Choroid plexus epithelial cell (primary cell): ENCODE measurements around the gene CLIC1.

ENCODE experiments used
- DNase-seq: peaks from one replicate; pipeline ENCODE4 v3.0.0-alpha.2; 2010; ENCODE audit warnings: low read depth
- H3K4me3 ChIP-seq: 2 replicates; pipeline ENCODE4 v1.5.1; 2011; ENCODE audit warnings: low read depth, mild to moderate bottlenecking, control low read depth, low read length, moderate library complexity
- TF ChIP-seq, protein P1 (sequence below): conservative IDR thresholded peaks from 2 replicates; pipeline ENCODE4 v1.5.1; 2011; ENCODE audit warnings: low read depth, mild to moderate bottlenecking, control low read depth, inconsistent platforms, low read length, moderate library complexity

Gene CLIC1

GRCh38 chr6:31719001-31719400 is 17.3 kb downstream of the CLIC1 start:
- no peak for DNase-seq
- TF ChIP-seq, protein P1, sequence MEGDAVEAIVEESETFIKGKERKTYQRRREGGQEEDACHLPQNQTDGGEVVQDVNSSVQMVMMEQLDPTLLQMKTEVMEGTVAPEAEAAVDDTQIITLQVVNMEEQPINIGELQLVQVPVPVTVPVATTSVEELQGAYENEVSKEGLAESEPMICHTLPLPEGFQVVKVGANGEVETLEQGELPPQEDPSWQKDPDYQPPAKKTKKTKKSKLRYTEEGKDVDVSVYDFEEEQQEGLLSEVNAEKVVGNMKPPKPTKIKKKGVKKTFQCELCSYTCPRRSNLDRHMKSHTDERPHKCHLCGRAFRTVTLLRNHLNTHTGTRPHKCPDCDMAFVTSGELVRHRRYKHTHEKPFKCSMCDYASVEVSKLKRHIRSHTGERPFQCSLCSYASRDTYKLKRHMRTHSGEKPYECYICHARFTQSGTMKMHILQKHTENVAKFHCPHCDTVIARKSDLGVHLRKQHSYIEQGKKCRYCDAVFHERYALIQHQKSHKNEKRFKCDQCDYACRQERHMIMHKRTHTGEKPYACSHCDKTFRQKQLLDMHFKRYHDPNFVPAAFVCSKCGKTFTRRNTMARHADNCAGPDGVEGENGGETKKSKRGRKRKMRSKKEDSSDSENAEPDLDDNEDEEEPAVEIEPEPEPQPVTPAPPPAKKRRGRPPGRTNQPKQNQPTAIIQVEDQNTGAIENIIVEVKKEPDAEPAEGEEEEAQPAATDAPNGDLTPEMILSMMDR = no peak
- no peak overlapping the region for H3K4me3 ChIP-seq

DNA sequence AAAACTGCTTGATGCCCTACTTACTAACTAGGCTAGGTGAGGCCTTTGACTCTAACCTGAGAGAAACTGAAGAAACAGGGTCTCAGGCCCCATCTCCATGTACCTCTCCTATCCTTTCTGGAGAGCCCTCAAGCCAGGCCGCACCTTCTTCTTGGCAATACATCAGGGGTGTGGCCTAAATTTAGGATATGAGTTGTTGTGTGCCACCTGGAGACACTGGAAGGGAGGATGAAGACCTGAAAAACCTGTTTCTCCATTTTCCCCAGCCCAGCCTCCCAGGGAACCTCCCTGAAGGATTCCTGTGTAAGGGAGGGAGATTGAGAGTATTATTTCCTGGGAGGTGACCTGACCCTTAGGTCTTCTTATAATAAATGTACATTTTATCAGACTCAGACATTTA is 18.1 kb downstream of the CLIC1 start:
- TF ChIP-seq, protein P1 = no peak
- no peak for DNase-seq
- no peak overlapping the region for H3K4me3 ChIP-seq

GRCh38 chr6:31717499-31718222 is 18.7 kb downstream of the CLIC1 start:
- TF ChIP-seq, protein P1 = no peak
- no peak overlapping the region for H3K4me3 ChIP-seq
- DNase-seq = no peak

GRCh38 chr6:31715022-31715958 is 21.0 kb downstream of the CLIC1 start, which contains the start of gene LY6G6D:
LY6G6D (plus strand) TSS chr6:31715348; CDS start chr6:31715356, 8 bp downstream.
- TF ChIP-seq, protein P1 = no peak
- H3K4me3 ChIP-seq = no peak within 1 kb of the TSS
- no peak for DNase-seq

DNA sequence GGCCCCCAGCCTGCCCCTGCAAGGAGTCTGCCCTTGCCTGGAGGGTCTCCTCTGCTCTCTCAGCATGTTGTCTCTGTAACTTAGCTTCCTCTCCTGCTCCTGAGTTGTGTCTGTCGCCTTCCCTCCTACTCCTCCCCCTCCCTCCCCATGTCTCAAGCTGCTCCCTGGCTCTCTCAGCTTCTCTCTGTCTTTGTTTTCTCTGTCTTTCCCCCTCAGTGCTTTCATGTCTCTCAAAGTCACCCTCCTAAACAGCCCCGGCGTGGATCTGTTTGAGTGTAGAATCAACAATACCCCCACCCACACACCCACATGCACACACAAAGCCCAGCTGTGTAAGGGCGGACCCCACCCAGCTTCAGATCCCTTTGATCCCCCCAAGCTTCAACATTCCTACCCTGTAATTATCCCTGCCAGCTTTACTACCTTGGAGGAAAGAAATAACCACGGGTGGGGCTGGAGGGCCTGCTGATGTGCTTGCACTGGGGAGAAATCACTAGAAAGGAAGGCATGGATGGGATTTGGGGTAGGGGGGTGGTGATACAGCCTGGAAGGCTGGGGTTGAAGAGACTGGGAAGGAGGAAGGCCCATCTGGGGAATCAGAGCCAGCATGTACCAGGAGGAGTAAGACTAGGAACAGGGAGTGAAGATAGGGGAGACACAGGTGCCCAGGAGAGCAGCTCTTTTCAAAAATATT is 22.2 kb downstream of the CLIC1 start:
- DNase-seq = no peak
- TF ChIP-seq, protein P1 = no peak

GRCh38 chr6:31713465-31713864 is 22.9 kb downstream of the CLIC1 start:
- no peak for DNase-seq
- TF ChIP-seq, protein P1 = no peak
- no peak overlapping the region for H3K4me3 ChIP-seq

More for the DNA sequence above, 22.2 kb downstream of the CLIC1 start:
- H3K4me3 ChIP-seq = no peak overlapping the region
